IMR-90 (cell line): Measurements from ENCODE around the gene IER3. TPM values are rescaled to one million over a fixed set of nuclear protein-coding genes. Genes with fewer than 3 reads are reported as not detected.

Source experiments
- ATAC-seq: fragments of 200-7000 bp; cut with Tn5 transposase; 2 replicates; pipeline ENCODE4 v1.9.1; 2020; ENCODE audit warnings: low read depth, mild to moderate bottlenecking, moderate library complexity
- BruUV-seq: library from RNA; stranded (reverse); fragments of 400-500 nt; replicated peaks from 2 replicates; lab custom pipeline; 2021; lab: Mats Ljungman, UMichigan
- CTCF ChIA-PET: fragments of 300-600 bp; formaldehyde crosslinking; extraction: SDS; loops from one replicate; lab custom pipeline; 2021; ENCODE audit warnings: antibody characterized with exemption; lab: Yijun Ruan, JAX
- POLR2A ChIA-PET: fragments of 300-600 bp; sonication (Branson Sonifier 250); formaldehyde crosslinking; loops from one replicate; lab custom pipeline; 2022; ENCODE audit warnings: antibody characterized with exemption; ENCODE audit not compliant: unreplicated experiment; lab: Charles Lee
- DNase-seq: peaks from one replicate; pipeline ENCODE4 v3.0.0; 2013
- H2AFZ ChIP-seq: replicated peaks from 2 replicates; pipeline ENCODE3; 2013; ENCODE audit warnings: low read length, mild to moderate bottlenecking; ENCODE audit not compliant: poor library complexity
- H2AK5ac ChIP-seq: 2 replicates; pipeline ENCODE4 v1.6.1; 2013; ENCODE audit warnings: low read depth, low read length, inconsistent platforms
- H2AK9ac ChIP-seq: replicated peaks from 2 replicates; pipeline ENCODE3; 2013; ENCODE audit warnings: mild to moderate bottlenecking, low read depth, low read length, moderate library complexity; ENCODE audit not compliant: poor library complexity
- H2BK120ac ChIP-seq: 2 replicates; pipeline ENCODE4 v1.6.1; 2013; ENCODE audit warnings: low read depth, low read length, inconsistent platforms
- H2BK15ac ChIP-seq: 3 replicates; pipeline ENCODE4 v1.6.1; 2013; ENCODE audit warnings: low read depth, low read length, inconsistent platforms
- H2BK20ac ChIP-seq: 2 replicates; pipeline ENCODE4 v1.6.1; 2013; ENCODE audit warnings: low read depth, mild to moderate bottlenecking, inconsistent platforms, low read length, moderate library complexity
- H2BK5ac ChIP-seq: 2 replicates; pipeline ENCODE4 v1.6.1; 2013; ENCODE audit warnings: mild to moderate bottlenecking, low read depth, low read length, inconsistent platforms; ENCODE audit not compliant: poor library complexity, severe bottlenecking
- H3K14ac ChIP-seq: replicated peaks from 2 replicates; pipeline ENCODE4 v1.6.1; 2013; ENCODE audit warnings: low read depth, low read length, inconsistent platforms
- H3K18ac ChIP-seq: 2 replicates; pipeline ENCODE4 v1.6.1; 2013; ENCODE audit warnings: low read depth, low read length, control low read depth
- H3K23ac ChIP-seq: 2 replicates; pipeline ENCODE4 v1.6.1; 2013; ENCODE audit warnings: low read depth, low read length, inconsistent platforms
- H3K27ac ChIP-seq: 2 replicates; pipeline ENCODE4 v1.5.1; 2013; ENCODE audit warnings: mild to moderate bottlenecking, control low read depth, low read length; ENCODE audit not compliant: insufficient read depth
- H3K27me3 ChIP-seq: 2 replicates; pipeline ENCODE4 v1.6.1; 2013; ENCODE audit warnings: low read length; ENCODE audit not compliant: control insufficient read depth, insufficient read depth
- H3K36me3 ChIP-seq: 2 replicates; pipeline ENCODE4 v1.6.1; 2013; ENCODE audit warnings: low read length, mixed read lengths; ENCODE audit not compliant: control insufficient read depth, insufficient read depth
- H3K4ac ChIP-seq: 2 replicates; pipeline ENCODE4 v1.6.1; 2013; ENCODE audit warnings: low read depth, low read length, inconsistent platforms
- H3K4me1 ChIP-seq: 2 replicates; pipeline ENCODE4 v1.6.1; 2013; ENCODE audit warnings: low read length, mixed read lengths; ENCODE audit not compliant: control insufficient read depth, insufficient read depth
- H3K4me2 ChIP-seq: 2 replicates; pipeline ENCODE4 v1.6.1; 2013; ENCODE audit warnings: low read depth, mild to moderate bottlenecking, control low read depth, low read length, moderate library complexity
- H3K4me3 ChIP-seq: 2 replicates; pipeline ENCODE4 v1.5.1; 2013; ENCODE audit warnings: low read depth, mild to moderate bottlenecking, control low read depth, low read length, moderate library complexity; ENCODE audit not compliant: insufficient read depth
- H3K56ac ChIP-seq: 2 replicates; pipeline ENCODE4 v1.6.1; 2013; ENCODE audit warnings: low read length, inconsistent platforms; ENCODE audit not compliant: insufficient read depth; ENCODE audit errors: extremely low read depth
- H3K79me1 ChIP-seq, 2 experiments: 2 replicates each; pipeline ENCODE4 v1.6.1; 2013; ENCODE audit warnings: low read length in 2 of 2, inconsistent platforms in 1 of 2, low read depth in 1 of 2
- H3K9ac ChIP-seq: 2 replicates; pipeline ENCODE4 v1.6.1; 2013; ENCODE audit warnings: low read depth, low read length, control low read depth
- H3K9me1 ChIP-seq: 2 replicates; pipeline ENCODE4 v1.6.1; 2013; ENCODE audit warnings: low read length, inconsistent platforms; ENCODE audit not compliant: insufficient read depth
- H3K9me3 ChIP-seq: 2 replicates; pipeline ENCODE4 v1.6.1; 2013; ENCODE audit warnings: low read length; ENCODE audit not compliant: control insufficient read depth, insufficient read depth
- H4K20me1 ChIP-seq: 2 replicates; pipeline ENCODE4 v1.6.1; 2013; ENCODE audit warnings: low read length, inconsistent platforms; ENCODE audit not compliant: insufficient read depth
- H4K5ac ChIP-seq: 2 replicates; pipeline ENCODE4 v1.6.1; 2013; ENCODE audit warnings: mild to moderate bottlenecking, low read depth, low read length, control low read depth
- H4K8ac ChIP-seq, 2 experiments: 2 replicates each; pipeline ENCODE4 v1.6.1; 2013; ENCODE audit warnings: low read depth in 2 of 2, low read length in 2 of 2, control low read depth in 1 of 2, inconsistent platforms in 1 of 2
- H4K91ac ChIP-seq: 2 replicates; pipeline ENCODE4 v1.6.1; 2013; ENCODE audit warnings: low read depth, low read length, inconsistent platforms; ENCODE audit not compliant: insufficient read depth
- CHD1 ChIP-seq: IDR thresholded peaks from 2 replicates; pipeline ENCODE4 v1.6.1; 2012; ENCODE audit warnings: low read depth, low read length, improper control_type of control experiment
- FOS ChIP-seq: fragments of 150-350 bp; IDR thresholded peaks from 2 replicates; pipeline ENCODE4 v1.6.1; 2016; ENCODE audit warnings: low read depth, low read length
- MAZ ChIP-seq: IDR thresholded peaks from 2 replicates; pipeline ENCODE4 v1.6.1; 2012; ENCODE audit warnings: low read depth, mild to moderate bottlenecking, low read length, improper control_type of control experiment, moderate library complexity, borderline replicate concordance
- WGBS, 2 experiments: methylation state at CpG; one replicate each; pipeline versions ENCODE4 v1.1.5 to v1.1.7; 2013; ENCODE audit warnings: missing lambda C conversion rate in 2 of 2; ENCODE audit not compliant: insufficient read length in 1 of 2; ENCODE audit errors: extremely low coverage in 2 of 2; 5-methylcytosine and 5-hydroxymethylcytosine counted together
- dilution Hi-C: fragments of 300-500 bp; cut with HindIII; formaldehyde crosslinking; loops from one replicate; pipeline ENCODE4 v1.14.3; 2018; ENCODE audit warnings: low sequenced_read_pairs; ENCODE audit not compliant: unreplicated experiment
- in situ Hi-C: fragments of 300-500 bp; cut with MboI; formaldehyde crosslinking; loops from 3 replicates; pipeline ENCODE4 v1.14.3; 2019; ENCODE audit warnings: low sequenced_read_pairs, inconsistent platforms, mixed read lengths
- intact Hi-C: fragments of 100-400 bp; cut with micrococcal nuclease; formaldehyde crosslinking; loops from 2 replicates; pipeline ENCODE4 v1.10.0; 2022
- polyA plus RNA-seq, 3 experiments: library from polyadenylated mRNA; depleted of rRNA; stranded (reverse); fragments of >200 nt; gene quantifications; 2 replicates each; pipeline ENCODE4 v1.2.3, GENCODE V29; 2012; ENCODE audit warnings: low replicate concordance in 1 of 3
- total RNA-seq: library from RNA; depleted of rRNA; stranded (reverse); fragments of >200 nt; gene quantifications from 2 replicates; pipeline ENCODE4 v1.2.3, GENCODE V29; 2012
- TF ChIP-seq, protein P1 (sequence below): conservative IDR thresholded peaks from 2 replicates; pipeline ENCODE4 v1.5.1; 2012; ENCODE audit warnings: mild to moderate bottlenecking, low read depth, low read length, improper control_type of control experiment
- TF ChIP-seq, protein P2 (sequence below): fragments of 150-350 bp; IDR thresholded peaks from 2 replicates; pipeline ENCODE4 v1.6.1; 2016; ENCODE audit warnings: low read depth, mild to moderate bottlenecking, low read length, moderate library complexity, borderline replicate concordance

Gene IER3
- total and polyA plus RNA-seq, 2 of the 4 experiments (the other 2 are of a cell fraction) = 38.4 to 159 TPM

DNA sequence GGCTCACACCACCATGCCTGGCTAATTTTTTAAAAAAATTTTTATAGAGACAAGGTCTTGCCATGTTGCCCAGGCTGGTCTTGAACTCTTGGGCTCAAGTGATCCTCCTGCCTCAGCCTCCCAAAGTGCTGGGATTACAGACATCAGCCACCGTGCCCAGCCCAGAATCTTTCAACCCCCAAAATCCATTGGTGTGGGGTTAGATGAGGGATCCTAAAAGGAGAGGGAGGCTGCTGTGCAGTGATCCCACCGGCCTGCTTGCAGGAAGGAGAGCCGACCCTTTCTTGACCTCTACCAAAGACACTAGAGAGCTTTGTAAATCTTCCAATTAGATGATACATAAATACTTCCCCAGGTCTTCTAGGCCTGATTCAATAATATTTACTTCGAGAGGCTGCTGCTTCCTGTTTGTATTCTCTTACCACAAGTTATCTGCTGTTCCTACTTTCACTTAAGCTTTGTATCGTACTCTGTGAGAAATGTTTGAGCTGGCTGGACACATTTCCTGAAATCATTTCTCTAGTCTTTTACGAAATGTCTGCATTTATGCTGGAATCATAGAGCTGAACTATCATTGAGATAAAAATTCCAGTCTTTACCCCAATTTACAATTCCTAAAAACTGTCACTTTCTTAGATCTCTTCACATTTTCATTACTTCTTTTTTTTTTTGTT, 49.3 kb upstream of the IER3 start:
- Histone ChIP-seq H3K27ac (peak overlapping the region; percentile 78), H3K79me1 (no peaks in the 10 kb centered on the region), H3K4me1 (peaks cover 6% of the 10 kb centered on the region), H4K5ac (peak overlapping the region; percentile 86), H3K4ac (peak overlapping the region; percentile 54; the same call in 1 of the 2 replicates), H3K18ac (peak overlapping the region; percentile 93), H3K27me3 (no peaks in the 10 kb centered on the region), H2BK5ac (peak overlapping the region; percentile 62), H2AK9ac (peak overlapping the region; percentile 35), H2BK120ac (peak overlapping the region; percentile 69; the same call in 1 of the 2 replicates), H3K9ac (peak overlapping the region; percentile 10), H3K23ac (no peak overlapping the region), H3K4me2 (peak overlapping the region; percentile 75), H3K9me1 (peaks cover 16% of the 10 kb centered on the region), H2AK5ac (peak overlapping the region; percentile 62; the same call in 1 of the 2 replicates), H4K20me1 (no peaks in the 10 kb centered on the region), H2BK15ac (no peak overlapping the region), H4K8ac (peak overlapping the region; percentile 8 to 73; a peak in 2 of 4 replicates), H2AFZ (peak overlapping the region; percentile 82), H3K4me3 (no peak overlapping the region), H3K36me3 (no peaks in the 10 kb centered on the region), H3K14ac (no peak overlapping the region; the same call in 1 of the 2 replicates), H2BK20ac (no peak overlapping the region), H4K91ac (peak overlapping the region; percentile 6; the same call in 1 of the 2 replicates), H3K56ac (no peak overlapping the region), H3K9me3 (no peaks in the 10 kb centered on the region)
- TF ChIP-seq CHD1 (no peak), MAZ (no peak), FOS (no peak)
- TF ChIP-seq, protein P1, sequence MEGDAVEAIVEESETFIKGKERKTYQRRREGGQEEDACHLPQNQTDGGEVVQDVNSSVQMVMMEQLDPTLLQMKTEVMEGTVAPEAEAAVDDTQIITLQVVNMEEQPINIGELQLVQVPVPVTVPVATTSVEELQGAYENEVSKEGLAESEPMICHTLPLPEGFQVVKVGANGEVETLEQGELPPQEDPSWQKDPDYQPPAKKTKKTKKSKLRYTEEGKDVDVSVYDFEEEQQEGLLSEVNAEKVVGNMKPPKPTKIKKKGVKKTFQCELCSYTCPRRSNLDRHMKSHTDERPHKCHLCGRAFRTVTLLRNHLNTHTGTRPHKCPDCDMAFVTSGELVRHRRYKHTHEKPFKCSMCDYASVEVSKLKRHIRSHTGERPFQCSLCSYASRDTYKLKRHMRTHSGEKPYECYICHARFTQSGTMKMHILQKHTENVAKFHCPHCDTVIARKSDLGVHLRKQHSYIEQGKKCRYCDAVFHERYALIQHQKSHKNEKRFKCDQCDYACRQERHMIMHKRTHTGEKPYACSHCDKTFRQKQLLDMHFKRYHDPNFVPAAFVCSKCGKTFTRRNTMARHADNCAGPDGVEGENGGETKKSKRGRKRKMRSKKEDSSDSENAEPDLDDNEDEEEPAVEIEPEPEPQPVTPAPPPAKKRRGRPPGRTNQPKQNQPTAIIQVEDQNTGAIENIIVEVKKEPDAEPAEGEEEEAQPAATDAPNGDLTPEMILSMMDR = no peak
- TF ChIP-seq, protein P2, sequence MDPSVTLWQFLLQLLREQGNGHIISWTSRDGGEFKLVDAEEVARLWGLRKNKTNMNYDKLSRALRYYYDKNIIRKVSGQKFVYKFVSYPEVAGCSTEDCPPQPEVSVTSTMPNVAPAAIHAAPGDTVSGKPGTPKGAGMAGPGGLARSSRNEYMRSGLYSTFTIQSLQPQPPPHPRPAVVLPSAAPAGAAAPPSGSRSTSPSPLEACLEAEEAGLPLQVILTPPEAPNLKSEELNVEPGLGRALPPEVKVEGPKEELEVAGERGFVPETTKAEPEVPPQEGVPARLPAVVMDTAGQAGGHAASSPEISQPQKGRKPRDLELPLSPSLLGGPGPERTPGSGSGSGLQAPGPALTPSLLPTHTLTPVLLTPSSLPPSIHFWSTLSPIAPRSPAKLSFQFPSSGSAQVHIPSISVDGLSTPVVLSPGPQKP = no peak
- intact Hi-C loops (no loop called here), in situ Hi-C loops (no loop called here), dilution Hi-C loops (no loop called here)
- ATAC-seq = peak; percentile 92
- DNase-seq = peak; percentile 85
- ChIA-PET CTCF (no interaction called here), POLR2A (interaction anchor here (0.6 to 1.0 kb wide), 2 partner anchors 12 to 49 kb away, joined by 3 read pairs; partner anchors contain the start of gene IER3)
- no TSS peak for BruUV-seq
- no CpG with 5 or more reads among the region's 6 CpGs for WGBS, 2 experiments
